A549 (cell line): ENCODE measurements around the gene IL22. TPM values are rescaled to one million over a fixed set of nuclear protein-coding genes. Genes with fewer than 3 reads are reported as not detected.

Experiments
- ATAC-seq, 2 experiments: fragments of 200-7000 bp in 1 of 2; fragments of >200 bp in 1 of 2; cut with Nextera tagmentation in 1 of 2; cut with Tn5 transposase in 1 of 2; 3 replicates each; pipeline versions ENCODE4 v1.8.0 to v1.9.1; 2018 to 2020; ENCODE audit warnings: mild to moderate bottlenecking in 1 of 2, moderate library complexity in 1 of 2
- CTCF ChIA-PET: fragments of 300-600 bp; sonication (Branson Sonifier 250); formaldehyde crosslinking; extraction: SDS; loops from one replicate; lab custom pipeline; 2021; ENCODE audit warnings: antibody characterized with exemption, inconsistent platforms; lab: Yijun Ruan, JAX
- POLR2A ChIA-PET: fragments of 350-600 bp; formaldehyde crosslinking; extraction: SDS; loops from one replicate; lab custom pipeline; 2021; ENCODE audit warnings: antibody characterized with exemption, inconsistent platforms; lab: Yijun Ruan, JAX
- DNase-seq, 2 experiments: peaks; one replicate each; pipeline versions ENCODE4 v3.0.0 to v3.0.0-alpha.2; 2011 to 2016; ENCODE audit warnings: low read depth in 1 of 2, low spot score in 1 of 2
- FAIRE-seq: peaks from 2 replicates; lab custom pipeline; 2011; peaks lifted over from hg19 to GRCh38; lab: Jason Lieb, UNC
- H3K27ac ChIP-seq, 2 experiments: fragments of >200 bp; sonication (Bioruptor Twin); formaldehyde crosslinking; 3 replicates each; pipeline ENCODE4 v1.5.1; 2016 to 2017
- H3K4me1 ChIP-seq: fragments of >200 bp; sonication (Bioruptor Twin); formaldehyde crosslinking; 3 replicates; pipeline ENCODE4 v1.6.1; 2016
- H3K4me2 ChIP-seq: fragments of >200 bp; sonication (Bioruptor Twin); formaldehyde crosslinking; 3 replicates; pipeline ENCODE4 v1.6.1; 2016
- H3K4me3 ChIP-seq: fragments of >200 bp; sonication (Bioruptor Twin); formaldehyde crosslinking; 3 replicates; pipeline ENCODE4 v1.5.1; 2016
- H3K9me3 ChIP-seq: fragments of >200 bp; sonication (Bioruptor Twin); formaldehyde crosslinking; 3 replicates; pipeline ENCODE4 v1.6.1; 2016
- E2F6 ChIP-seq: IDR thresholded peaks from 2 replicates; pipeline ENCODE4 v1.6.1; 2012; ENCODE audit warnings: low read depth, borderline replicate concordance
- EP300 ChIP-seq, 2 experiments: fragments of >200 bp; sonication (Bioruptor Twin); formaldehyde crosslinking; IDR thresholded peaks; 2 replicates in 1 of 2; 3 replicates in 1 of 2; pipeline ENCODE4 v1.6.1; 2016 to 2017
- FOSB ChIP-seq: fragments of 250-450 bp; sonication (Bioruptor Pico); IDR thresholded peaks from 2 replicates; pipeline ENCODE4 v1.5.0; 2020; ENCODE audit warnings: mild to moderate bottlenecking, moderate library complexity
- HOXA7 ChIP-seq: fragments of 250-450 bp; sonication (Bioruptor Pico); IDR thresholded peaks from 2 replicates; pipeline ENCODE4 v1.5.0; 2020; ENCODE audit warnings: mild to moderate bottlenecking, moderate library complexity
- MAX ChIP-seq: IDR thresholded peaks from 2 replicates; pipeline ENCODE4 v1.6.1; 2012
- POLR2AphosphoS2 ChIP-seq: conservative IDR thresholded peaks from 2 replicates; pipeline ENCODE4 v1.6.1; 2012; ENCODE audit warnings: low read length, improper control_type of control experiment, inconsistent platforms
- RAD21 ChIP-seq, 2 experiments: fragments of >200 bp in 1 of 2; sonication (Bioruptor Twin) in 1 of 2; formaldehyde crosslinking in 1 of 2; IDR thresholded peaks in 1 of 2; conservative IDR thresholded peaks in 1 of 2; 2 replicates in 1 of 2; 3 replicates in 1 of 2; pipeline ENCODE4 v1.6.1; 2012 to 2018; ENCODE audit warnings: inconsistent platforms in 1 of 2
- RARB ChIP-seq: fragments of 250-450 bp; sonication (Bioruptor Pico); IDR thresholded peaks from 2 replicates; pipeline ENCODE4 v1.8.0; 2021; ENCODE audit warnings: mild to moderate bottlenecking, moderate library complexity
- RFX5 ChIP-seq: fragments of 450-650 bp; IDR thresholded peaks from 2 replicates; pipeline ENCODE4 v1.7.1; 2014; ENCODE audit warnings: antibody characterized with exemption, mild to moderate bottlenecking, moderate library complexity
- SMC3 ChIP-seq: fragments of >200 bp; sonication (Bioruptor Twin); formaldehyde crosslinking; IDR thresholded peaks from 3 replicates; pipeline ENCODE4 v1.6.1; 2018; ENCODE audit warnings: inconsistent platforms
- TFCP2L1 ChIP-seq: fragments of 250-450 bp; sonication (Bioruptor Pico); IDR thresholded peaks from 2 replicates; pipeline ENCODE4 v1.5.0; 2021; ENCODE audit warnings: mild to moderate bottlenecking
- TP53 ChIP-seq: fragments of 250-450 bp; sonication (Bioruptor Pico); IDR thresholded peaks from 2 replicates; pipeline ENCODE4 v1.5.0; 2021; ENCODE audit warnings: mild to moderate bottlenecking, moderate library complexity
- ZFP36 ChIP-seq: fragments of 450-650 bp; IDR thresholded peaks from 2 replicates; pipeline ENCODE4 v1.6.1; 2014; ENCODE audit warnings: borderline replicate concordance; ENCODE audit not compliant: partially characterized antibody
- ZSCAN20 ChIP-seq: fragments of 250-450 bp; sonication (Bioruptor Pico); IDR thresholded peaks from 2 replicates; pipeline ENCODE4 v1.8.0; 2022; ENCODE audit warnings: mild to moderate bottlenecking, moderate library complexity
- WGBS: methylation state at CpG from one replicate; pipeline ENCODE4 v1.1.6; 2017; ENCODE audit errors: missing lambda C conversion rate; 5-methylcytosine and 5-hydroxymethylcytosine counted together
- polyA plus RNA-seq, 4 experiments: library from polyadenylated mRNA; depleted of rRNA in 3 of 4; stranded (reverse); fragments of >200 nt; fragmentation: RNase III in 1 of 4; extraction: RNeasy Plus Mini Kit Qiagen cat#74134 plus additional on column Dnase treatment in 1 of 4; gene quantifications; 2 replicates in 3 of 4; 3 replicates in 1 of 4; pipeline ENCODE4 v1.2.3, GENCODE V29; 2011 to 2017
- TF ChIP-seq, protein P1 (sequence below): fragments of 250-450 bp; sonication (Bioruptor Pico); IDR thresholded peaks from 2 replicates; pipeline ENCODE4 v1.5.0; 2020; ENCODE audit warnings: low read depth, mild to moderate bottlenecking, moderate library complexity
- TF ChIP-seq, protein P2 (sequence below): fragments of 250-450 bp; sonication (Bioruptor Pico); IDR thresholded peaks from 2 replicates; pipeline ENCODE4 v1.5.0; 2021; ENCODE audit warnings: mild to moderate bottlenecking, moderate library complexity, borderline replicate concordance
- TF ChIP-seq, protein P3 (sequence below): fragments of >200 bp; sonication (Bioruptor Twin); formaldehyde crosslinking; IDR thresholded peaks from 3 replicates; pipeline ENCODE4 v1.5.1; 2016
- TF ChIP-seq, protein P4 (sequence below): fragments of 200-600 bp; sonication (generic); IDR thresholded peaks from 2 replicates; pipeline ENCODE4 v1.6.1; 2016; ENCODE audit warnings: antibody characterized with exemption, mild to moderate bottlenecking, moderate library complexity

IL22 gene
- polyA plus RNA-seq, 2 of the 4 experiments (the other 2 are of a cell fraction): not detected

- TF ChIP-seq, protein P1, sequence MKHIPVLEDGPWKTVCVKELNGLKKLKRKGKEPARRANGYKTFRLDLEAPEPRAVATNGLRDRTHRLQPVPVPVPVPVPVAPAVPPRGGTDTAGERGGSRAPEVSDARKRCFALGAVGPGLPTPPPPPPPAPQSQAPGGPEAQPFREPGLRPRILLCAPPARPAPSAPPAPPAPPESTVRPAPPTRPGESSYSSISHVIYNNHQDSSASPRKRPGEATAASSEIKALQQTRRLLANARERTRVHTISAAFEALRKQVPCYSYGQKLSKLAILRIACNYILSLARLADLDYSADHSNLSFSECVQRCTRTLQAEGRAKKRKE (CRISPR knock-in tag): no peak
- no peak for TF ChIP-seq MAX
These were observed 49.9 kb downstream of the IL22 start (continued) for GRCh38 chr12:68203460-68203875.

- ChIA-PET CTCF (no interaction called here), POLR2A (no interaction called here)
- no peaks in the 10 kb centered on the region for H3K9me3 ChIP-seq
- H3K4me1 ChIP-seq: no peaks in the 10 kb centered on the region
- no peak overlapping the region for H3K27ac ChIP-seq
- H3K4me3 ChIP-seq: no peak overlapping the region
- TF ChIP-seq ZFP36 (no peak), RAD21 (conservative IDR thresholded peaks at IDR 0.05 in 1 of 2, IDR thresholded peaks at IDR 0.05 in 1 of 2) (no peak), MAX (no peak), RFX5 (no peak)
- TF ChIP-seq, protein P2, sequence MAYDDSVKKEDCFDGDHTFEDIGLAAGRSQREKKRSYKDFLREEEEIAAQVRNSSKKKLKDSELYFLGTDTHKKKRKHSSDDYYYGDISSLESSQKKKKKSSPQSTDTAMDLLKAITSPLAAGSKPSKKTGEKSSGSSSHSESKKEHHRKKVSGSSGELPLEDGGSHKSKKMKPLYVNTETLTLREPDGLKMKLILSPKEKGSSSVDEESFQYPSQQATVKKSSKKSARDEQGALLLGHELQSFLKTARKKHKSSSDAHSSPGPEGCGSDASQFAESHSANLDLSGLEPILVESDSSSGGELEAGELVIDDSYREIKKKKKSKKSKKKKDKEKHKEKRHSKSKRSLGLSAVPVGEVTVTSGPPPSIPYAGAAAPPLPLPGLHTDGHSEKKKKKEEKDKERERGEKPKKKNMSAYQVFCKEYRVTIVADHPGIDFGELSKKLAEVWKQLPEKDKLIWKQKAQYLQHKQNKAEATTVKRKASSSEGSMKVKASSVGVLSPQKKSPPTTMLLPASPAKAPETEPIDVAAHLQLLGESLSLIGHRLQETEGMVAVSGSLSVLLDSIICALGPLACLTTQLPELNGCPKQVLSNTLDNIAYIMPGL (CRISPR knock-in tag): no peak
- TF ChIP-seq, protein P3, sequence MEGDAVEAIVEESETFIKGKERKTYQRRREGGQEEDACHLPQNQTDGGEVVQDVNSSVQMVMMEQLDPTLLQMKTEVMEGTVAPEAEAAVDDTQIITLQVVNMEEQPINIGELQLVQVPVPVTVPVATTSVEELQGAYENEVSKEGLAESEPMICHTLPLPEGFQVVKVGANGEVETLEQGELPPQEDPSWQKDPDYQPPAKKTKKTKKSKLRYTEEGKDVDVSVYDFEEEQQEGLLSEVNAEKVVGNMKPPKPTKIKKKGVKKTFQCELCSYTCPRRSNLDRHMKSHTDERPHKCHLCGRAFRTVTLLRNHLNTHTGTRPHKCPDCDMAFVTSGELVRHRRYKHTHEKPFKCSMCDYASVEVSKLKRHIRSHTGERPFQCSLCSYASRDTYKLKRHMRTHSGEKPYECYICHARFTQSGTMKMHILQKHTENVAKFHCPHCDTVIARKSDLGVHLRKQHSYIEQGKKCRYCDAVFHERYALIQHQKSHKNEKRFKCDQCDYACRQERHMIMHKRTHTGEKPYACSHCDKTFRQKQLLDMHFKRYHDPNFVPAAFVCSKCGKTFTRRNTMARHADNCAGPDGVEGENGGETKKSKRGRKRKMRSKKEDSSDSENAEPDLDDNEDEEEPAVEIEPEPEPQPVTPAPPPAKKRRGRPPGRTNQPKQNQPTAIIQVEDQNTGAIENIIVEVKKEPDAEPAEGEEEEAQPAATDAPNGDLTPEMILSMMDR: no peak
- ATAC-seq (no peak), DNase-seq (no peak), FAIRE-seq (no peak)
- WGBS: 52% methylated on average over 2 of the region's 2 CpGs
- no peak overlapping the region for H3K4me2 ChIP-seq
These were observed 52.5 kb downstream of the IL22 start for GRCh38 chr12:68200854-68201253.

- POLR2A ChIA-PET: no interaction called here
- H3K4me3 ChIP-seq: no peak overlapping the region
- no peak for DNase-seq
- no peaks in the 10 kb centered on the region for H3K4me1 ChIP-seq
- CTCF ChIA-PET: interaction anchor here (1.0 kb wide), 1 partner anchor 10 kb away, joined by 6 read pairs; no protein-coding TSS in a partner anchor
- 67% methylated on average over 1 of the region's 1 CpG for WGBS
- no peak for FAIRE-seq
- TF ChIP-seq, protein P4, sequence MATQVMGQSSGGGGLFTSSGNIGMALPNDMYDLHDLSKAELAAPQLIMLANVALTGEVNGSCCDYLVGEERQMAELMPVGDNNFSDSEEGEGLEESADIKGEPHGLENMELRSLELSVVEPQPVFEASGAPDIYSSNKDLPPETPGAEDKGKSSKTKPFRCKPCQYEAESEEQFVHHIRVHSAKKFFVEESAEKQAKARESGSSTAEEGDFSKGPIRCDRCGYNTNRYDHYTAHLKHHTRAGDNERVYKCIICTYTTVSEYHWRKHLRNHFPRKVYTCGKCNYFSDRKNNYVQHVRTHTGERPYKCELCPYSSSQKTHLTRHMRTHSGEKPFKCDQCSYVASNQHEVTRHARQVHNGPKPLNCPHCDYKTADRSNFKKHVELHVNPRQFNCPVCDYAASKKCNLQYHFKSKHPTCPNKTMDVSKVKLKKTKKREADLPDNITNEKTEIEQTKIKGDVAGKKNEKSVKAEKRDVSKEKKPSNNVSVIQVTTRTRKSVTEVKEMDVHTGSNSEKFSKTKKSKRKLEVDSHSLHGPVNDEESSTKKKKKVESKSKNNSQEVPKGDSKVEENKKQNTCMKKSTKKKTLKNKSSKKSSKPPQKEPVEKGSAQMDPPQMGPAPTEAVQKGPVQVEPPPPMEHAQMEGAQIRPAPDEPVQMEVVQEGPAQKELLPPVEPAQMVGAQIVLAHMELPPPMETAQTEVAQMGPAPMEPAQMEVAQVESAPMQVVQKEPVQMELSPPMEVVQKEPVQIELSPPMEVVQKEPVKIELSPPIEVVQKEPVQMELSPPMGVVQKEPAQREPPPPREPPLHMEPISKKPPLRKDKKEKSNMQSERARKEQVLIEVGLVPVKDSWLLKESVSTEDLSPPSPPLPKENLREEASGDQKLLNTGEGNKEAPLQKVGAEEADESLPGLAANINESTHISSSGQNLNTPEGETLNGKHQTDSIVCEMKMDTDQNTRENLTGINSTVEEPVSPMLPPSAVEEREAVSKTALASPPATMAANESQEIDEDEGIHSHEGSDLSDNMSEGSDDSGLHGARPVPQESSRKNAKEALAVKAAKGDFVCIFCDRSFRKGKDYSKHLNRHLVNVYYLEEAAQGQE: no peak
- TF ChIP-seq TP53 (CRISPR knock-in tag) (no peak), RARB (CRISPR knock-in tag) (no peak), FOSB (CRISPR knock-in tag) (no peak), E2F6 (no peak), EP300 (IDR thresholded peaks at IDR 0.05) (no peak), TFCP2L1 (CRISPR knock-in tag) (no peak), ZSCAN20 (CRISPR knock-in tag) (no peak), POLR2AphosphoS2 (no peak), SMC3 (no peak), HOXA7 (no peak), RAD21 (conservative IDR thresholded peaks at IDR 0.05 in 1 of 2, IDR thresholded peaks at IDR 0.05 in 1 of 2) (no peak)
- TF ChIP-seq, protein P1 (CRISPR knock-in tag): no peak
- TF ChIP-seq, protein P2 (CRISPR knock-in tag): no peak
- no peaks in the 10 kb centered on the region for H3K9me3 ChIP-seq
- no peak for ATAC-seq
- no peak overlapping the region for H3K4me2 ChIP-seq
- no peak overlapping the region for H3K27ac ChIP-seq
These were observed 54.3 kb downstream of the IL22 start for GRCh38 chr12:68199127-68199526.
